SK-N-SH treated with all-trans-retinoic acid at 6 μM for 48 hours (cell line): ENCODE data around the gene TIGD6.

Source experiments
- ARNTL ChIP-seq: fragments of 450-650 bp; formaldehyde crosslinking; IDR thresholded peaks from 2 replicates; pipeline ENCODE4 v1.5.0; 2020; ENCODE audit warnings: low read depth, mild to moderate bottlenecking, moderate library complexity, borderline replicate concordance
- ESRRG ChIP-seq: fragments of 250-450 bp; sonication (Bioruptor Pico); IDR thresholded peaks from 2 replicates; pipeline ENCODE4 v1.6.1; 2021; ENCODE audit warnings: mild to moderate bottlenecking
- ISL1 ChIP-seq: fragments of 250-450 bp; sonication (Bioruptor Pico); IDR thresholded peaks from 2 replicates; pipeline ENCODE4 v2.1.2; 2022; ENCODE audit warnings: mild to moderate bottlenecking, moderate library complexity
- OSR1 ChIP-seq: fragments of 250-450 bp; sonication (Bioruptor Pico); IDR thresholded peaks from 2 replicates; pipeline ENCODE4 v1.8.0; 2022; ENCODE audit warnings: moderate library complexity, mild to moderate bottlenecking, inconsistent platforms
- RARB ChIP-seq: fragments of 250-450 bp; sonication (Bioruptor Pico); IDR thresholded peaks from 2 replicates; pipeline ENCODE4 v1.8.0; 2021; ENCODE audit warnings: mild to moderate bottlenecking, moderate library complexity
- SNAI2 ChIP-seq: fragments of 250-450 bp; sonication (Bioruptor Pico); IDR thresholded peaks from 2 replicates; pipeline ENCODE4 v1.5.0; 2020; ENCODE audit warnings: mild to moderate bottlenecking, moderate library complexity
- TCF4 ChIP-seq: fragments of 250-450 bp; sonication (Bioruptor Pico); IDR thresholded peaks from 2 replicates; pipeline ENCODE4 v1.8.0; 2021; ENCODE audit warnings: mild to moderate bottlenecking, moderate library complexity, borderline replicate concordance
- ZC3H10 ChIP-seq: fragments of 250-450 bp; sonication (Bioruptor Pico); IDR thresholded peaks from 2 replicates; pipeline ENCODE4 v1.5.1; 2021; ENCODE audit warnings: mild to moderate bottlenecking, moderate library complexity
- ZFP3 ChIP-seq: fragments of 250-450 bp; sonication (Bioruptor Pico); IDR thresholded peaks from 2 replicates; pipeline ENCODE4 v1.5.0; 2020; ENCODE audit warnings: mild to moderate bottlenecking, moderate library complexity
- ZFP30 ChIP-seq: fragments of 450-650 bp; formaldehyde crosslinking; IDR thresholded peaks from 2 replicates; pipeline ENCODE4 v1.5.0; 2022; ENCODE audit warnings: mild to moderate bottlenecking, moderate library complexity
- ZNF8 ChIP-seq: fragments of 450-650 bp; formaldehyde crosslinking; IDR thresholded peaks from 2 replicates; pipeline ENCODE4 v1.5.0; 2020; ENCODE audit warnings: mild to moderate bottlenecking, moderate library complexity
- TF ChIP-seq, protein P1 (sequence below): fragments of 250-450 bp; sonication (Bioruptor Pico); IDR thresholded peaks from 2 replicates; pipeline ENCODE4 v1.8.0; 2020; ENCODE audit warnings: mild to moderate bottlenecking, moderate library complexity, borderline replicate concordance
- TF ChIP-seq, protein P2 (sequence below): fragments of 250-450 bp; sonication (Bioruptor Pico); IDR thresholded peaks from 2 replicates; pipeline ENCODE4 v1.5.1; 2020; ENCODE audit warnings: low read depth, mild to moderate bottlenecking, moderate library complexity

DNA sequence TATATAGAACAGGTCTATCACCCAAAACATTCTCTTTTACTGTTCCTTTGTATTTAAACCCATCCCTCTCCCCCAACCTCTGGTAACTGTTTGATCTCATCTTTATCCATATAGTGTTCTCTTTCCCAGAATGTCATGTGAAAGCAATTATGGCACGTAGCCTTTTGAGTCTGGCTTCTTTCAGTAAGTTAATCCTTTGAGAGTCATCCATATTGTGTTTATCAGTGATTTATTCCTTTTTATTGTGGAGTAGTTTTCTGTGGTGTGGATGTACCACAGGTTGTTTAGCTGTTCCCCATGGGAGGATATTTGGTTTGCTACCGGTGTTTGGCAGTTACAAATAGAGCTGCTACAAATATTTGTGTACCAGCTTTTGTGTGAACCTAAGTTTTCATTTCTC lies 38.1 kb upstream of the TIGD6 start:
- TF ChIP-seq, protein P1, sequence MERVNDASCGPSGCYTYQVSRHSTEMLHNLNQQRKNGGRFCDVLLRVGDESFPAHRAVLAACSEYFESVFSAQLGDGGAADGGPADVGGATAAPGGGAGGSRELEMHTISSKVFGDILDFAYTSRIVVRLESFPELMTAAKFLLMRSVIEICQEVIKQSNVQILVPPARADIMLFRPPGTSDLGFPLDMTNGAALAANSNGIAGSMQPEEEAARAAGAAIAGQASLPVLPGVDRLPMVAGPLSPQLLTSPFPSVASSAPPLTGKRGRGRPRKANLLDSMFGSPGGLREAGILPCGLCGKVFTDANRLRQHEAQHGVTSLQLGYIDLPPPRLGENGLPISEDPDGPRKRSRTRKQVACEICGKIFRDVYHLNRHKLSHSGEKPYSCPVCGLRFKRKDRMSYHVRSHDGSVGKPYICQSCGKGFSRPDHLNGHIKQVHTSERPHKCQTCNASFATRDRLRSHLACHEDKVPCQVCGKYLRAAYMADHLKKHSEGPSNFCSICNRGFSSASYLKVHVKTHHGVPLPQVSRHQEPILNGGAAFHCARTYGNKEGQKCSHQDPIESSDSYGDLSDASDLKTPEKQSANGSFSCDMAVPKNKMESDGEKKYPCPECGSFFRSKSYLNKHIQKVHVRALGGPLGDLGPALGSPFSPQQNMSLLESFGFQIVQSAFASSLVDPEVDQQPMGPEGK (CRISPR knock-in tag): no peak
- TF ChIP-seq ARNTL (no peak), ZFP30 (CRISPR knock-in tag) (no peak), RARB (CRISPR knock-in tag) (no peak), SNAI2 (CRISPR knock-in tag) (no peak), ZFP3 (no peak), ZC3H10 (CRISPR knock-in tag) (no peak), ESRRG (CRISPR knock-in tag) (no peak), OSR1 (CRISPR knock-in tag) (no peak), ISL1 (peak; percentile 33; the same call in 1 of the 2 replicates), ZNF8 (CRISPR knock-in tag) (peak; percentile 88), TCF4 (peak; percentile 54)
- TF ChIP-seq, protein P2, sequence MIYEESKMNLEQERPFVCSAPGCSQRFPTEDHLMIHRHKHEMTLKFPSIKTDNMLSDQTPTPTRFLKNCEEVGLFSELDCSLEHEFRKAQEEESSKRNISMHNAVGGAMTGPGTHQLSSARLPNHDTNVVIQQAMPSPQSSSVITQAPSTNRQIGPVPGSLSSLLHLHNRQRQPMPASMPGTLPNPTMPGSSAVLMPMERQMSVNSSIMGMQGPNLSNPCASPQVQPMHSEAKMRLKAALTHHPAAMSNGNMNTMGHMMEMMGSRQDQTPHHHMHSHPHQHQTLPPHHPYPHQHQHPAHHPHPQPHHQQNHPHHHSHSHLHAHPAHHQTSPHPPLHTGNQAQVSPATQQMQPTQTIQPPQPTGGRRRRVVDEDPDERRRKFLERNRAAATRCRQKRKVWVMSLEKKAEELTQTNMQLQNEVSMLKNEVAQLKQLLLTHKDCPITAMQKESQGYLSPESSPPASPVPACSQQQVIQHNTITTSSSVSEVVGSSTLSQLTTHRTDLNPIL (CRISPR knock-in tag): no peak
